Mesendoderm (in vitro differentiated cells): ENCODE data around the gene SETD3.

Experiments used
- DNase-seq: peaks from one replicate; pipeline ENCODE4 v3.0.0; 2013
- H2AK5ac ChIP-seq: 2 replicates; pipeline ENCODE4 v1.6.1; 2013; ENCODE audit warnings: low read length, inconsistent platforms
- H2BK120ac ChIP-seq: 2 replicates; pipeline ENCODE4 v1.6.1; 2013; ENCODE audit warnings: low read depth, mild to moderate bottlenecking, low read length, moderate library complexity, mixed read lengths
- H2BK15ac ChIP-seq: replicated peaks from 2 replicates; pipeline ENCODE4 v1.6.1; 2013; ENCODE audit warnings: low read depth, mild to moderate bottlenecking, moderate library complexity
- H2BK5ac ChIP-seq: 2 replicates; pipeline ENCODE4 v1.6.1; 2013; ENCODE audit warnings: low read length, inconsistent platforms
- H3K18ac ChIP-seq: 2 replicates; pipeline ENCODE4 v1.6.1; 2013; ENCODE audit warnings: mild to moderate bottlenecking, low read length, mixed read lengths
- H3K23ac ChIP-seq: one replicate; pipeline ENCODE4 v1.6.1; 2013; ENCODE audit warnings: low read length
- H3K27ac ChIP-seq: 2 replicates; pipeline ENCODE4 v1.5.1; 2013; ENCODE audit warnings: low read depth, mild to moderate bottlenecking, inconsistent platforms, low read length, moderate library complexity
- H3K27me3 ChIP-seq: 2 replicates; pipeline ENCODE4 v1.6.1; 2013; ENCODE audit warnings: low read length, control low read depth, mild to moderate bottlenecking, inconsistent platforms; ENCODE audit not compliant: insufficient read depth, poor library complexity
- H3K36me3 ChIP-seq: 2 replicates; pipeline ENCODE4 v1.6.1; 2013; ENCODE audit warnings: low read length, inconsistent platforms; ENCODE audit not compliant: control insufficient read depth, insufficient read depth
- H3K4ac ChIP-seq: one replicate; pipeline ENCODE4 v1.6.1; 2013; ENCODE audit warnings: low read depth, mild to moderate bottlenecking, low read length, moderate library complexity
- H3K4me1 ChIP-seq: 2 replicates; pipeline ENCODE4 v1.6.1; 2013; ENCODE audit warnings: low read depth, low read length, inconsistent platforms; ENCODE audit not compliant: control insufficient read depth
- H3K4me2 ChIP-seq: 2 replicates; pipeline ENCODE4 v1.6.1; 2013; ENCODE audit warnings: low read length
- H3K4me3 ChIP-seq: 2 replicates; pipeline ENCODE4 v1.5.1; 2013; ENCODE audit warnings: mild to moderate bottlenecking, low read length
- H3K56ac ChIP-seq: one replicate; pipeline ENCODE4 v1.6.1; 2013; ENCODE audit warnings: low read length
- H3K79me1 ChIP-seq: 2 replicates; pipeline ENCODE4 v1.6.1; 2013; ENCODE audit warnings: low read length, inconsistent platforms
- H3K79me2 ChIP-seq: 2 replicates; pipeline ENCODE4 v1.6.1; 2013; ENCODE audit warnings: mild to moderate bottlenecking, low read length; ENCODE audit not compliant: control insufficient read depth, insufficient read depth
- H3K9ac ChIP-seq: 2 replicates; pipeline ENCODE4 v1.6.1; 2013; ENCODE audit warnings: low read length, inconsistent platforms
- H4K5ac ChIP-seq: one replicate; pipeline ENCODE4 v1.6.1; 2013; ENCODE audit warnings: low read length
- H4K8ac ChIP-seq: one replicate; pipeline ENCODE4 v1.6.1; 2013; ENCODE audit warnings: low read depth, mild to moderate bottlenecking, control low read depth, low read length, moderate library complexity
- WGBS: extraction: QIAGEN DNeasy Blood & Tissue Kit; methylation state at CpG from one replicate; pipeline ENCODE4 v1.1.7; 2013; ENCODE audit warnings: low lambda C conversion rate, missing lambda C conversion rate; ENCODE audit not compliant: insufficient coverage; ENCODE audit errors: extremely low coverage; 5-methylcytosine and 5-hydroxymethylcytosine counted together

The SETD3 gene

DNA sequence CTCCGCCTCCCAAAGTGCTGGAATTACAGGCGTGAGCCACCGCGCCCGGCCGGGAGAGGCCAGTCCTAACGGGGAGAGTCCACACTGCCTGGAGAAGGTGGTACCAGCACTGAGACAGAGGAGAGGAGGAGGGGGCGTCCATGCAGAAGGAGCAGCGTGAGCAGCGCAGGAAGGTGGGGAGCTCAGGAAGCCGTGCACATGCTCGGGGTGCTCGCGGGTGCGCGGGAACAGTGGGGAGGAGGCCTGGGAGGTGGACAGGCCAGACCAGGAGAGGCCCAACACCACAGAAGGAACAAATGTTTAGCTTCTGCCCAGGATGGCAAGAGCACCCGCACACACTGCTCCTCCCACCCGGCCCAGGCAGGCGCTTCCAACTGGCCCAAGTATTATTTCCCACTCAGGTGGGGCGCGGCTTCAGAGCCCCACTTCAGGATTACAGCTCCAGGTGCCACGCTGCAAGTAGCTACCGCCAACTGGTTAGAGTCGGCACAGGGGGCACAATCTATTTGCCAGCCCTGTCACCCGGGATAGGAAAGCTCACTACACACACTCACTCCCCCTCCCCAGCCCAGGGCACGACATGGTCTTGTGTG, 127.9 kb downstream of the SETD3 start:
- Histone ChIP-seq H2AK5ac (no peak overlapping the region), H3K56ac (no peak overlapping the region), H2BK120ac (no peak overlapping the region), H2BK15ac (no peak overlapping the region), H3K27me3 (no peaks in the 10 kb centered on the region), H3K36me3 (no peaks in the 10 kb centered on the region), H3K4me2 (no peak overlapping the region), H3K4me3 (no peak overlapping the region), H3K4ac (no peak overlapping the region), H3K27ac (no peak overlapping the region), H3K79me1 (no peaks in the 10 kb centered on the region), H3K79me2 (no peaks in the 10 kb centered on the region), H4K8ac (no peak overlapping the region), H3K18ac (no peak overlapping the region), H3K23ac (no peak overlapping the region), H3K9ac (no peak overlapping the region), H2BK5ac (no peak overlapping the region), H3K4me1 (no peaks in the 10 kb centered on the region), H4K5ac (no peak overlapping the region)
- DNase-seq = no peak
- no CpG with 5 or more reads among the region's 26 CpGs for WGBS

DNA sequence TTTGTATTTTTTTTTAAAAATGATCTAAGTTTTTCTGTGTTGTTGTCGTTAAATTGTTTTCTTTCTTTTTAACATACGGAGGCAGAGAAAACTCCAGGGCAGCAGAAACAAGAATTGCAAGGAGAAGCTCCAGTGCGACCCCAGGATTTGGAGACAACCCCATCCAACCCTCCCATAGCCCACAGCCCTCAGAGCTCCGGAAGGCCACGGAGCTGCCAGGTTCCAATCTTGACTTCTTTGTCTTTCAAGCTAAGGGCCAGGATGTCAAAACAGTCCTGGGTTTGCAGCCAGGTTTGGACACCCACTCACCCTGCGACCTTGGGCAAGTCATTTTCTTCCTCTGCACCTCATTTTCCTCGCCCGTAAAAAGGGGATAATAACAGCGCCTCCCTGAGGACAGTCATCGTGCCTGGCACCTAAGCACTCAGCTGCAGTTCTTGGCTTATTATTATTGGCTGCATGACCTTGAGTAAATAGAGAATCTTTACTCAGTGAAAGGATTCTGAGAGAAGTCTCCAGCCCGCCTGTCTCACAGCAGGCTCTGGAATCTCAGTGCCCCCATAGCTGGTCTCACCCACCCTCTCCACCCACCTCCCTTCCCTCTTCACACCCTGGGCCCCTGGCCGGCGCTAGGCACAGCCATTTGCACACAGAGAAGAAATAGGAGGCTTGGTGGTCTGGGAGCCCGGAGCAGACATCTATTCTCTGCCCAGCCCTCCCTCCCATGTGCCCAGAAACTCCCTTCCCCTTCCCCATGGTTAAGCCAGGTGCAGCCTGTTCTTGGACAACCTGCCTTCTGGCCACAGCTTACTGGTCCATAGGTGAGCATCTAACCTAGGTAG, 129.3 kb downstream of the SETD3 start:
- Histone ChIP-seq H3K27me3 (no peaks in the 10 kb centered on the region), H3K79me1 (no peaks in the 10 kb centered on the region), H2BK5ac (no peak overlapping the region), H2BK120ac (no peak overlapping the region), H3K4me2 (no peak overlapping the region), H3K4ac (no peak overlapping the region), H3K9ac (no peak overlapping the region), H3K79me2 (no peaks in the 10 kb centered on the region), H3K18ac (no peak overlapping the region), H3K4me3 (no peak overlapping the region), H2BK15ac (no peak overlapping the region), H3K23ac (no peak overlapping the region), H4K8ac (no peak overlapping the region), H4K5ac (no peak overlapping the region), H3K36me3 (no peaks in the 10 kb centered on the region), H2AK5ac (no peak overlapping the region), H3K27ac (no peak overlapping the region), H3K4me1 (no peaks in the 10 kb centered on the region), H3K56ac (no peak overlapping the region)
- no CpG with 5 or more reads among the region's 14 CpGs for WGBS
- no peak for DNase-seq

DNA sequence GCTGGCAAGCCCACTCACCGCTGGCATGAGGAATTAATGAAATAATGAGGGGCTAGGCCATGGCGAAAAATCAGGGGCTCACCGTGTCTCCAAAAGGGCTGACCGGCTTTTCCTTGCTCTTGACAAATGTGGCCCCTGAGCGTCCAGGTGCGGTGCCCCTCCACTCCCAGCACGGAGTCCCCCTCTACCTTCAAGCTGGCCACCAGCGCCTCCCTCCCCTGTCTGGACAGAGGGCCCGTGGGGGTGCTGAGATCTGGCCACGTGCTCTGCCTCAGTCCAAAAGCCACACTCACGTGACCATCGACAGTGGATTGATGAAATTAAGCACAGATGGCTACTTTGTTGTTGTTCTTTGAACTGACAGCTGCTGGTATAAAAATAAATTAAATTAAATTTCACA, 129.9 kb downstream of the SETD3 start:
- no peak overlapping the region for H2BK15ac ChIP-seq
- H3K9ac ChIP-seq = no peak overlapping the region
- no peak for DNase-seq
- no peak overlapping the region for H3K27ac ChIP-seq
- no CpG with 5 or more reads among the region's 12 CpGs for WGBS
- H3K4me1 ChIP-seq = no peaks in the 10 kb centered on the region
- no peaks in the 10 kb centered on the region for H3K79me2 ChIP-seq
- no peak overlapping the region for H4K8ac ChIP-seq
- no peak overlapping the region for H2BK5ac ChIP-seq
- no peak overlapping the region for H2BK120ac ChIP-seq
- H3K56ac ChIP-seq = no peak overlapping the region
- H3K4me3 ChIP-seq = no peak overlapping the region
- no peaks in the 10 kb centered on the region for H3K79me1 ChIP-seq
- no peak overlapping the region for H3K18ac ChIP-seq
- no peak overlapping the region for H4K5ac ChIP-seq
- no peak overlapping the region for H2AK5ac ChIP-seq
- H3K4ac ChIP-seq = no peak overlapping the region
- H3K4me2 ChIP-seq = no peak overlapping the region
- no peaks in the 10 kb centered on the region for H3K36me3 ChIP-seq
- no peaks in the 10 kb centered on the region for H3K27me3 ChIP-seq
- no peak overlapping the region for H3K23ac ChIP-seq

DNA sequence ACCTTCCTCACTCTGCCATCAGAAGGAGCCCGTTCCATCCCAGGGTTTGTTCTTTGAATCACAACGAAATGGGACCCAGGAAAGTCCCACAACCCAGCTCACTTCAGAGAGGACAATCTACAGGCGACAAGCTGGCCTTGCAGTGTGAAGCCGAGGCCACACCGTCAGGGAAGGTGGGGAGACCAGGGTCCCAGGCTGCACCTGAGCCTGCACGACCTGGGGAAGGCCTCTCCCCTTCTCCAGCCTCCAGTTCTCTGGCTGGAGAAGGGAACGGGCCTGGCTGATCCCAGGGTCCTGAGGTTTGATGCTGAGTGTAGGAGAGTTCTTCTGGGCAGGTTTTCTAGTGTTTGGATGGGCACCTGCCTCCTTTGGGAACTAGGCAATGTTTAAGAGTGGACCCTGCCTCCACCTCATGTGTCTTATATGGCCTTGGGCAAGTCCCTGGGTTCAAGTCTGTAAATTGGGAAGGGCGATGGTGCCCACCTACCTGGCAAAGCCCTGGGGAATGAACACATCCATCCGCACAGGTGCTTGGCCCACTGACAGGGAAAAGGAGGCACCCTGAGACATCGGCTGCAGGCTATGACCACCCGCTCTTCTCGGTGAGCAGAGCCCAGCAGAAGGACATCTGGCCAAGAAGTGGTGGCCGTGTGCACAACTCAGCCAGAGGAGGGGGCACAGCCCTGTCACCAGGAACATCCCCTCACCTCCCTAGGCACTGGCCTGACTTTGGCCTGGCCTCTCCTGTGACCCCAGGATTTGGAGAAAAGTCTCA, 130.8 kb downstream of the SETD3 start:
- DNase-seq = no peak
- Histone ChIP-seq H3K27ac (no peak overlapping the region), H3K9ac (no peak overlapping the region), H3K23ac (no peak overlapping the region), H3K56ac (no peak overlapping the region), H4K8ac (no peak overlapping the region), H3K27me3 (no peaks in the 10 kb centered on the region), H2BK15ac (no peak overlapping the region), H3K4me1 (no peaks in the 10 kb centered on the region), H2BK5ac (no peak overlapping the region), H3K4me3 (no peak overlapping the region), H3K4me2 (no peak overlapping the region), H2AK5ac (no peak overlapping the region), H3K79me1 (no peaks in the 10 kb centered on the region), H3K36me3 (no peaks in the 10 kb centered on the region), H4K5ac (no peak overlapping the region), H3K4ac (no peak overlapping the region), H2BK120ac (no peak overlapping the region), H3K79me2 (no peaks in the 10 kb centered on the region), H3K18ac (no peak overlapping the region)
- WGBS = no CpG with 5 or more reads among the region's 13 CpGs

DNA sequence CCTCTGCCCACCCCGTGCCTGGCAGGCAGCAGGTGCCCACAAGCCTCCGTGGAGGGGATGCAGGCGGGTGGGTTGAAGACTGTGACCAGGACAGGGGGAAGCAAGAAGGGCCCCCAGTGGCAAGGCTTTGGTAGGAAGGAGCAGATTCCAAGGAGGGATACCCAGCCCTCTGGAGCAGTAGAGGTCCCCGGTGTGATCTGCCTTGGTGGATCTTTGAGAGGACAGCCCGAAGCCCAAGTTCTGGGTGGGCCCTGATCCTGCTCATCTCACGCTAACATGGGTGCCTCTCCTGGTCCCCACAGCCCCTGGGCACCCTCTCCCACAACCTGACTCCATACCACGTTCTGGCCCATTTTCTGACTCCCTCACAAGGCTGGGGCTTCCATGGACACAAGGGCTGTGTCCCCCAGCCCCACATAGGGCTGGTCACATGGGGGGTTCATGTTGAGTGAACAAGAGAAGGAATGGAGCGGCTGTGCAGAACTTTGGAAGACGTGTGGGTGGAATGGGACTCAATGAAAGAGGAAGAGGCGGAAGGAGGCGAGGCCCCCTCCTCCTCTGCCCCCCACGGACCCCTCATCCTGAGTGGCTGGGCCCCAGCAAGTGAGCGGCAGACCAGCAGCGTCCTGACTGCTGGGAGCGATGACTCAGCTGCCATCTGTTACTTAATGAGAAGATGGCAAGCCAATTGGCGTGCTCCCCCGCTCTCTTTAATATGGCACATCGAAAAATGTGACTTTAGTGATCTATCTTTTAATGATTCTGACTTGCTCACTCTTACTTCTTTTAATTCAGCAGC, 131.6 kb downstream of the SETD3 start:
- no peak overlapping the region for H4K8ac ChIP-seq
- H3K4me1 ChIP-seq = no peaks in the 10 kb centered on the region
- H3K27ac ChIP-seq = no peak overlapping the region
- no peaks in the 10 kb centered on the region for H3K79me2 ChIP-seq
- H4K5ac ChIP-seq = no peak overlapping the region
- H3K4me3 ChIP-seq = no peak overlapping the region
- no peak overlapping the region for H2AK5ac ChIP-seq
- no peak overlapping the region for H3K4ac ChIP-seq
- WGBS = no CpG with 5 or more reads among the region's 18 CpGs
- no peak overlapping the region for H3K56ac ChIP-seq
- H2BK5ac ChIP-seq = no peak overlapping the region
- no peaks in the 10 kb centered on the region for H3K79me1 ChIP-seq
- H3K27me3 ChIP-seq = no peaks in the 10 kb centered on the region
- H3K9ac ChIP-seq = no peak overlapping the region
- H2BK120ac ChIP-seq = no peak overlapping the region
- H3K23ac ChIP-seq = no peak overlapping the region
- no peak overlapping the region for H3K4me2 ChIP-seq
- no peaks in the 10 kb centered on the region for H3K36me3 ChIP-seq
- no peak overlapping the region for H3K18ac ChIP-seq
- H2BK15ac ChIP-seq = no peak overlapping the region
- no peak for DNase-seq
